PC-9 (cell line): Measurements from ENCODE around the gene ARHGAP8.

ENCODE experiments used
- CTCF ChIP-seq: fragments of 200-600 bp; sonication (generic); conservative IDR thresholded peaks from 2 replicates; pipeline ENCODE4 v1.6.1; 2017; ENCODE audit warnings: mixed run types, antibody characterized with exemption, mild to moderate bottlenecking, moderate library complexity
- EZH2 ChIP-seq: fragments of 200-600 bp; sonication (generic); IDR thresholded peaks from 2 replicates; pipeline ENCODE4 v1.8.0; 2017; ENCODE audit warnings: antibody characterized with exemption, low read depth

- TF ChIP-seq CTCF (no peak), EZH2 (no peak)
Measured at GRCh38 chr22:44706488-44706887, 45.9 kb upstream of the ARHGAP8 start.
